B cell (primary cell): ENCODE measurements around the gene RMND5A. TPM values are rescaled to one million over a fixed set of nuclear protein-coding genes. Genes with fewer than 3 reads are reported as not detected.

ENCODE experiments used
- ATAC-seq: fragments of 200-7000 bp; cut with Tn5 transposase; one replicate; pipeline ENCODE4 v1.10.0; 2021; ENCODE audit warnings: low read depth, mild to moderate bottlenecking, moderate number of reproducible peaks, moderate library complexity
- CTCF ChIA-PET: fragments of 350-600 bp; sonication (Branson Sonifier 250); formaldehyde crosslinking; loops from one replicate; lab custom pipeline; 2021; ENCODE audit warnings: antibody characterized with exemption, inconsistent platforms; lab: Charles Lee
- POLR2A ChIA-PET: fragments of 350-600 bp; sonication (Branson Sonifier 250); formaldehyde crosslinking; loops from one replicate; lab custom pipeline; 2021; ENCODE audit warnings: antibody characterized with exemption; lab: Charles Lee
- DNase-seq: peaks from one replicate; pipeline ENCODE4 v3.0.0; 2013
- H2AFZ ChIP-seq: 2 replicates; pipeline ENCODE4 v1.6.1; 2012; ENCODE audit warnings: mild to moderate bottlenecking, low read depth, low read length; ENCODE audit not compliant: insufficient read depth, poor library complexity, severe bottlenecking
- H3K27ac ChIP-seq, 2 donors: 1 replicate in 1 of 2; 2 replicates in 1 of 2; pipeline ENCODE4 v1.5.1; 2012 to 2013; ENCODE audit warnings: low read length in 2 of 2, mild to moderate bottlenecking in 2 of 2, moderate library complexity in 1 of 2
- H3K27me3 ChIP-seq, 4 experiments: fragments of 200-600 bp in 1 of 4; sonication (generic) in 1 of 4; replicated peaks in 1 of 4; 1 replicate in 2 of 4; 2 replicates in 2 of 4; pipeline versions ENCODE4 v1.6.1 to v1.7.0; 2013 to 2016; ENCODE audit warnings: low read length in 3 of 4, mild to moderate bottlenecking in 2 of 4, mixed read lengths in 1 of 4, moderate library complexity in 1 of 4; ENCODE audit not compliant: insufficient read depth in 4 of 4, control insufficient read depth in 3 of 4; ENCODE audit errors: control extremely low read depth in 1 of 4
- H3K36me3 ChIP-seq, 2 experiments: replicated peaks in 1 of 2; 1 replicate in 1 of 2; 2 replicates in 1 of 2; pipeline versions ENCODE4 v1.6.1 to v1.7.1; 2013; ENCODE audit warnings: low read length in 1 of 2; ENCODE audit not compliant: insufficient read depth in 2 of 2, control insufficient read depth in 1 of 2; ENCODE audit errors: control extremely low read depth in 1 of 2, extremely low read depth in 1 of 2
- H3K4me1 ChIP-seq, 2 donors: fragments of 200-600 bp in 1 of 2; sonication (generic) in 1 of 2; 1 replicate in 1 of 2; 2 replicates in 1 of 2; pipeline versions ENCODE4 v1.5.1 to v1.6.1; 2013 to 2017; ENCODE audit warnings: low read length in 2 of 2; ENCODE audit not compliant: control insufficient read depth in 2 of 2, insufficient read depth in 2 of 2
- H3K4me2 ChIP-seq: replicated peaks from 2 replicates; pipeline ENCODE3; 2012; ENCODE audit warnings: mild to moderate bottlenecking, low read depth, low read length; ENCODE audit not compliant: poor library complexity, severe bottlenecking
- H3K4me3 ChIP-seq, 5 experiments: fragments of 200-600 bp in 1 of 5; sonication (generic) in 1 of 5; 1 replicate in 3 of 5; 2 replicates in 2 of 5; pipeline versions ENCODE4 v1.5.1 to v1.7.0; 2011 to 2016; ENCODE audit warnings: low read length in 4 of 5, mild to moderate bottlenecking in 4 of 5, low read depth in 2 of 5, control low read depth in 1 of 5, moderate library complexity in 1 of 5; ENCODE audit not compliant: insufficient read depth in 1 of 5; ENCODE audit errors: control extremely low read depth in 1 of 5, extremely low read depth in 1 of 5
- H3K79me2 ChIP-seq: fragments of 200-600 bp; sonication (generic); one replicate; pipeline ENCODE4 v1.6.0; 2016; ENCODE audit warnings: low read length; ENCODE audit not compliant: control insufficient read depth, insufficient read depth
- H3K9ac ChIP-seq: fragments of 200-600 bp; sonication (generic); 2 replicates; pipeline ENCODE4 v1.6.1; 2017; ENCODE audit warnings: mild to moderate bottlenecking, low read length, moderate library complexity
- H3K9me3 ChIP-seq, 3 donors: one replicate each; pipeline versions ENCODE4 v1.6.1 to v1.7.1; 2013; ENCODE audit warnings: low read length in 2 of 3; ENCODE audit not compliant: control insufficient read depth in 2 of 3, insufficient read depth in 1 of 3; ENCODE audit errors: control extremely low read depth in 1 of 3
- H4K20me1 ChIP-seq: 2 replicates; pipeline ENCODE4 v1.6.0; 2012; ENCODE audit warnings: mild to moderate bottlenecking, low read length; ENCODE audit not compliant: insufficient read depth, control insufficient read depth, poor library complexity, severe bottlenecking
- H3K27ac Mint-ChIP-seq: one replicate; pipeline ENCODE4 v1.8.0; 2021; ENCODE audit warnings: mixed read lengths
- H3K27me3 Mint-ChIP-seq: one replicate; pipeline ENCODE4 v1.8.0; 2021; ENCODE audit warnings: mixed read lengths
- H3K4me1 Mint-ChIP-seq: one replicate; pipeline ENCODE4 v1.8.0; 2021; ENCODE audit warnings: mixed read lengths
- H3K4me3 Mint-ChIP-seq: one replicate; pipeline ENCODE4 v1.8.0; 2021; ENCODE audit warnings: mixed read lengths
- H3K9me3 Mint-ChIP-seq: one replicate; pipeline ENCODE4 v1.8.0; 2022; ENCODE audit warnings: mixed read lengths; ENCODE audit not compliant: insufficient read depth
- CTCF ChIP-seq: fragments of 200-600 bp; IDR thresholded peaks from one replicate; pipeline ENCODE4 v1.8.0; 2022; ENCODE audit warnings: antibody characterized with exemption, mild to moderate bottlenecking
- EZH2 ChIP-seq: IDR thresholded peaks from 2 replicates; pipeline ENCODE4 v1.6.1; 2012; ENCODE audit warnings: borderline replicate concordance, low read depth, mild to moderate bottlenecking, moderate library complexity, low read length; ENCODE audit not compliant: insufficient read depth, poor library complexity, severe bottlenecking
- whole genome bisulfite sequencing: methylation state at CpG from one replicate; pipeline ENCODE4 v1.1.5; 2013; ENCODE audit warnings: missing lambda C conversion rate; ENCODE audit not compliant: insufficient coverage; 5-methylcytosine and 5-hydroxymethylcytosine counted together
- intact Hi-C: fragments of 100-400 bp; cut with micrococcal nuclease; formaldehyde crosslinking; loops from one replicate; pipeline ENCODE4 v1.10.0; 2022
- polyA plus RNA-seq: library from polyadenylated mRNA; depleted of rRNA; stranded (reverse); fragments of >200 nt; gene quantifications from 2 replicates; pipeline ENCODE4 v1.2.3, GENCODE V29; 2012
- total RNA-seq, 2 donors: library from RNA; stranded (reverse); fragments of 120-200 nt in 1 of 2; gene quantifications; 1 replicate in 1 of 2; 2 replicates in 1 of 2; pipeline versions ENCODE4 v1.2.3 to v1.2.4, GENCODE V29; 2013 to 2022

Gene RMND5A
- total and polyA plus RNA-seq, 2 donors (not counting 1 experiment from before 2014, with no cell fraction given) = 13.0 to 33.7 TPM

GRCh38 chr2:86679036-86679435, 41.1 kb upstream of the RMND5A start:
- no peaks in the 10 kb centered on the region for H3K36me3 ChIP-seq
- POLR2A ChIA-PET = no interaction called here

GRCh38 chr2:86685351-86685750, 34.7 kb upstream of the RMND5A start:
- Mint-ChIP-seq H3K27ac (no peak overlapping the region), H3K4me3 (no peak overlapping the region), H3K9me3 (no peaks in the 10 kb centered on the region), H3K4me1 (no peaks in the 10 kb centered on the region), H3K27me3 (no peaks in the 10 kb centered on the region)
- POLR2A ChIA-PET = no interaction called here
- Histone ChIP-seq H3K79me2 (no peaks in the 10 kb centered on the region), H3K36me3 (no peaks in the 10 kb centered on the region), H3K9me3 (no peaks in the 10 kb centered on the region), H3K4me2 (no peak overlapping the region), H3K4me3 (no peak overlapping the region), H3K27me3 (no peaks in the 10 kb centered on the region), H3K4me1 (no peaks in the 10 kb centered on the region), H2AFZ (no peak overlapping the region), H4K20me1 (no peaks in the 10 kb centered on the region), H3K27ac (no peak overlapping the region), H3K9ac (no peak overlapping the region)
- no CpG with 5 or more reads among the region's 1 CpG for WGBS
- no peak for ATAC-seq
- DNase-seq = no peak
- TF ChIP-seq CTCF (no peak), EZH2 (no peak)
- intact Hi-C loops = no loop called here
- CTCF ChIA-PET = no interaction called here

More at GRCh38 chr2:86679036-86679435, 41.1 kb upstream of the RMND5A start:
- DNase-seq = no peak
- no peaks in the 10 kb centered on the region for H3K27me3 Mint-ChIP-seq
- Histone ChIP-seq H4K20me1 (no peaks in the 10 kb centered on the region), H2AFZ (no peak overlapping the region), H3K27me3 (no peaks in the 10 kb centered on the region), H3K27ac (no peak overlapping the region), H3K4me1 (no peaks in the 10 kb centered on the region), H3K9ac (no peak overlapping the region), H3K79me2 (no peaks in the 10 kb centered on the region), H3K4me3 (no peak overlapping the region), H3K9me3 (no peaks in the 10 kb centered on the region), H3K4me2 (no peak overlapping the region)
- no peaks in the 10 kb centered on the region for H3K9me3 Mint-ChIP-seq
- H3K4me1 Mint-ChIP-seq = no peaks in the 10 kb centered on the region
- no peak overlapping the region for H3K27ac Mint-ChIP-seq
- intact Hi-C loops = no loop called here
- no peak for TF ChIP-seq EZH2
- no peak for TF ChIP-seq CTCF
- ATAC-seq = no peak
- CTCF ChIA-PET = no interaction called here
- H3K4me3 Mint-ChIP-seq = no peak overlapping the region
